Mesendoderm (in vitro differentiated cells): Measurements from ENCODE around the gene GSTT2B.
"Not testable (repeated sequence)": the region's sequence is repeated elsewhere in the genome, so short reads cannot be mapped to it uniquely, and the experiment has no call there.

Experiments used
- DNase-seq: peaks from one replicate; pipeline ENCODE4 v3.0.0; 2013
- H2AK5ac ChIP-seq: 2 replicates; pipeline ENCODE4 v1.6.1; 2013; ENCODE audit warnings: low read length, inconsistent platforms
- H2BK120ac ChIP-seq: 2 replicates; pipeline ENCODE4 v1.6.1; 2013; ENCODE audit warnings: low read depth, mild to moderate bottlenecking, low read length, moderate library complexity, mixed read lengths
- H2BK15ac ChIP-seq: replicated peaks from 2 replicates; pipeline ENCODE4 v1.6.1; 2013; ENCODE audit warnings: low read depth, mild to moderate bottlenecking, moderate library complexity
- H2BK5ac ChIP-seq: 2 replicates; pipeline ENCODE4 v1.6.1; 2013; ENCODE audit warnings: low read length, inconsistent platforms
- H3K18ac ChIP-seq: 2 replicates; pipeline ENCODE4 v1.6.1; 2013; ENCODE audit warnings: mild to moderate bottlenecking, low read length, mixed read lengths
- H3K23ac ChIP-seq: one replicate; pipeline ENCODE4 v1.6.1; 2013; ENCODE audit warnings: low read length
- H3K27ac ChIP-seq: 2 replicates; pipeline ENCODE4 v1.5.1; 2013; ENCODE audit warnings: low read depth, mild to moderate bottlenecking, inconsistent platforms, low read length, moderate library complexity
- H3K27me3 ChIP-seq: 2 replicates; pipeline ENCODE4 v1.6.1; 2013; ENCODE audit warnings: low read length, control low read depth, mild to moderate bottlenecking, inconsistent platforms; ENCODE audit not compliant: insufficient read depth, poor library complexity
- H3K36me3 ChIP-seq: 2 replicates; pipeline ENCODE4 v1.6.1; 2013; ENCODE audit warnings: low read length, inconsistent platforms; ENCODE audit not compliant: control insufficient read depth, insufficient read depth
- H3K4ac ChIP-seq: one replicate; pipeline ENCODE4 v1.6.1; 2013; ENCODE audit warnings: low read depth, mild to moderate bottlenecking, low read length, moderate library complexity
- H3K4me1 ChIP-seq: 2 replicates; pipeline ENCODE4 v1.6.1; 2013; ENCODE audit warnings: low read depth, low read length, inconsistent platforms; ENCODE audit not compliant: control insufficient read depth
- H3K4me2 ChIP-seq: 2 replicates; pipeline ENCODE4 v1.6.1; 2013; ENCODE audit warnings: low read length
- H3K4me3 ChIP-seq: 2 replicates; pipeline ENCODE4 v1.5.1; 2013; ENCODE audit warnings: mild to moderate bottlenecking, low read length
- H3K56ac ChIP-seq: one replicate; pipeline ENCODE4 v1.6.1; 2013; ENCODE audit warnings: low read length
- H3K79me1 ChIP-seq: 2 replicates; pipeline ENCODE4 v1.6.1; 2013; ENCODE audit warnings: low read length, inconsistent platforms
- H3K79me2 ChIP-seq: 2 replicates; pipeline ENCODE4 v1.6.1; 2013; ENCODE audit warnings: mild to moderate bottlenecking, low read length; ENCODE audit not compliant: control insufficient read depth, insufficient read depth
- H3K9ac ChIP-seq: 2 replicates; pipeline ENCODE4 v1.6.1; 2013; ENCODE audit warnings: low read length, inconsistent platforms
- H4K5ac ChIP-seq: one replicate; pipeline ENCODE4 v1.6.1; 2013; ENCODE audit warnings: low read length
- H4K8ac ChIP-seq: one replicate; pipeline ENCODE4 v1.6.1; 2013; ENCODE audit warnings: low read depth, mild to moderate bottlenecking, control low read depth, low read length, moderate library complexity
- WGBS: extraction: QIAGEN DNeasy Blood & Tissue Kit; methylation state at CpG from one replicate; pipeline ENCODE4 v1.1.7; 2013; ENCODE audit warnings: low lambda C conversion rate, missing lambda C conversion rate; ENCODE audit not compliant: insufficient coverage; ENCODE audit errors: extremely low coverage; 5-methylcytosine and 5-hydroxymethylcytosine counted together

GSTT2B gene

GRCh38 chr22:23920267-23920611, 40.8 kb downstream of the GSTT2B start:
- H3K4me1 ChIP-seq, H3K27me3 ChIP-seq, DNase-seq, H3K4ac ChIP-seq, H3K27ac ChIP-seq, H4K5ac ChIP-seq, H2BK15ac ChIP-seq, H2BK5ac ChIP-seq, H2AK5ac ChIP-seq, H3K36me3 ChIP-seq, H3K18ac ChIP-seq, H3K9ac ChIP-seq, H2BK120ac ChIP-seq, H4K8ac ChIP-seq, H3K56ac ChIP-seq, H3K79me1 ChIP-seq, H3K4me2 ChIP-seq, H3K23ac ChIP-seq, H3K4me3 ChIP-seq, H3K79me2 ChIP-seq: not testable (repeated sequence)
- no CpG with 5 or more reads among the region's 1 CpG for WGBS

- no peak overlapping the region for H2BK15ac ChIP-seq
- no peak overlapping the region for H3K18ac ChIP-seq
- no peaks in the 10 kb centered on the region for H3K79me2 ChIP-seq
- no peak overlapping the region for H3K27ac ChIP-seq
- no peaks in the 10 kb centered on the region for H3K4me1 ChIP-seq
- no peak overlapping the region for H4K5ac ChIP-seq
- H3K27me3 ChIP-seq: no peaks in the 10 kb centered on the region
- no peak for DNase-seq
- H2AK5ac ChIP-seq: no peak overlapping the region
- no peak overlapping the region for H2BK120ac ChIP-seq
- no peak overlapping the region for H3K56ac ChIP-seq
- WGBS: no CpG with 5 or more reads among the region's 3 CpGs
- H2BK5ac ChIP-seq: no peak overlapping the region
- no peak overlapping the region for H3K4me2 ChIP-seq
- no peak overlapping the region for H3K4me3 ChIP-seq
- no peak overlapping the region for H3K4ac ChIP-seq
- H4K8ac ChIP-seq: no peak overlapping the region
- no peaks in the 10 kb centered on the region for H3K79me1 ChIP-seq
- no peak overlapping the region for H3K9ac ChIP-seq
- no peak overlapping the region for H3K23ac ChIP-seq
- no peaks in the 10 kb centered on the region for H3K36me3 ChIP-seq
These were observed 45.7 kb downstream of the GSTT2B start for GRCh38 chr22:23915290-23915689.

GRCh38 chr22:23913661-23914353, 47.2 kb downstream of the GSTT2B start:
- no peak overlapping the region for H4K8ac ChIP-seq
- H3K36me3 ChIP-seq: no peaks in the 10 kb centered on the region
- H3K18ac ChIP-seq: peak overlapping the region; percentile 34
- H3K56ac ChIP-seq: peak overlapping the region; percentile 96
- peak overlapping the region; percentile 62 for H2BK5ac ChIP-seq
- H2BK120ac ChIP-seq: no peak overlapping the region
- DNase-seq: peak; percentile 99
- H2AK5ac ChIP-seq: no peak overlapping the region
- peak overlapping the region; percentile 76 for H3K23ac ChIP-seq
- H3K79me1 ChIP-seq: no peaks in the 10 kb centered on the region
- H3K4ac ChIP-seq: no peak overlapping the region
- peak overlapping the region; percentile 91 for H3K9ac ChIP-seq
- no peaks in the 10 kb centered on the region for H3K4me1 ChIP-seq
- H3K79me2 ChIP-seq: no peaks in the 10 kb centered on the region
- peak overlapping the region; percentile 23 for H4K5ac ChIP-seq
- no peaks in the 10 kb centered on the region for H3K27me3 ChIP-seq
- H3K4me2 ChIP-seq: peak overlapping the region; percentile 82
- no CpG with 5 or more reads among the region's 44 CpGs for WGBS
- H3K4me3 ChIP-seq: peak overlapping the region; percentile 51
- peak overlapping the region; percentile 70 for H3K27ac ChIP-seq
- H2BK15ac ChIP-seq: no peak overlapping the region

- WGBS: no CpG with 5 or more reads among the region's 1 CpG
- no peak for DNase-seq
- no peak overlapping the region for H2BK120ac ChIP-seq
These were observed 47.7 kb downstream of the GSTT2B start for GRCh38 chr22:23913306-23913660.

GRCh38 chr22:23912293-23912903, 48.6 kb downstream of the GSTT2B start:
- no peak overlapping the region for H2BK120ac ChIP-seq
- H3K27me3 ChIP-seq: no peaks in the 10 kb centered on the region
- H3K18ac ChIP-seq: no peak overlapping the region
- WGBS: no CpG with 5 or more reads among the region's 9 CpGs
- H3K9ac ChIP-seq: no peak overlapping the region
- no peak overlapping the region for H3K4me2 ChIP-seq
- H3K4me3 ChIP-seq: no peak overlapping the region
- no peaks in the 10 kb centered on the region for H3K4me1 ChIP-seq
- no peak overlapping the region for H4K8ac ChIP-seq
- H4K5ac ChIP-seq: no peak overlapping the region
- no peaks in the 10 kb centered on the region for H3K36me3 ChIP-seq
- DNase-seq: no peak
- H3K79me1 ChIP-seq: no peaks in the 10 kb centered on the region
- no peak overlapping the region for H2BK5ac ChIP-seq
- H3K4ac ChIP-seq: no peak overlapping the region
- H3K27ac ChIP-seq: no peak overlapping the region
- no peak overlapping the region for H2BK15ac ChIP-seq
- H3K56ac ChIP-seq: no peak overlapping the region
- no peaks in the 10 kb centered on the region for H3K79me2 ChIP-seq
- H3K23ac ChIP-seq: no peak overlapping the region
- H2AK5ac ChIP-seq: no peak overlapping the region

More at GRCh38 chr22:23913306-23913660, 47.7 kb downstream of the GSTT2B start:
- H3K27ac ChIP-seq: peak overlapping the region; percentile 70
- peak overlapping the region; percentile 76 for H2AK5ac ChIP-seq
- H3K4me1 ChIP-seq: no peaks in the 10 kb centered on the region
- H3K4me3 ChIP-seq: peak overlapping the region; percentile 51
- H3K36me3 ChIP-seq: no peaks in the 10 kb centered on the region
- H3K23ac ChIP-seq: peak overlapping the region; percentile 76
- peak overlapping the region; percentile 62 for H2BK5ac ChIP-seq
- H3K79me2 ChIP-seq: no peaks in the 10 kb centered on the region
- peak overlapping the region; percentile 82 for H3K4me2 ChIP-seq
- peak overlapping the region; percentile 34 for H3K18ac ChIP-seq
- no peak overlapping the region for H2BK15ac ChIP-seq
- H4K8ac ChIP-seq: no peak overlapping the region
- no peak overlapping the region for H4K5ac ChIP-seq
- no peak overlapping the region for H3K4ac ChIP-seq
- peak overlapping the region; percentile 91 for H3K9ac ChIP-seq
- peak overlapping the region; percentile 96 for H3K56ac ChIP-seq
- H3K27me3 ChIP-seq: no peaks in the 10 kb centered on the region
- no peaks in the 10 kb centered on the region for H3K79me1 ChIP-seq
